NCI-H2196 (cell line): ENCODE measurements around the gene TSPY9.
"Not testable (repeated sequence)": the region's sequence is repeated elsewhere in the genome, so short reads cannot be mapped to it uniquely, and the experiment has no call there.

ENCODE experiments used
- DNase-seq: peaks from one replicate; lab custom pipeline; 2025; ENCODE audit not compliant: unreplicated experiment; lab: John Stamatoyannopoulos, UW

TSPY9 gene, protein sequence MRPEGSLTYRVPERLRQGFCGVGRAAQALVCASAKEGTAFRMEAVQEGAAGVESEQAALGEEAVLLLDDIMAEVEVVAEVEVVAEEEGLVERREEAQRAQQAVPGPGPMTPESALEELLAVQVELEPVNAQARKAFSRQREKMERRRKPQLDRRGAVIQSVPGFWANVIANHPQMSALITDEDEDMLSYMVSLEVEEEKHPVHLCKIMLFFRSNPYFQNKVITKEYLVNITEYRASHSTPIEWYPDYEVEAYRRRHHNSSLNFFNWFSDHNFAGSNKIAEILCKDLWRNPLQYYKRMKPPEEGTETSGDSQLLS

DNA sequence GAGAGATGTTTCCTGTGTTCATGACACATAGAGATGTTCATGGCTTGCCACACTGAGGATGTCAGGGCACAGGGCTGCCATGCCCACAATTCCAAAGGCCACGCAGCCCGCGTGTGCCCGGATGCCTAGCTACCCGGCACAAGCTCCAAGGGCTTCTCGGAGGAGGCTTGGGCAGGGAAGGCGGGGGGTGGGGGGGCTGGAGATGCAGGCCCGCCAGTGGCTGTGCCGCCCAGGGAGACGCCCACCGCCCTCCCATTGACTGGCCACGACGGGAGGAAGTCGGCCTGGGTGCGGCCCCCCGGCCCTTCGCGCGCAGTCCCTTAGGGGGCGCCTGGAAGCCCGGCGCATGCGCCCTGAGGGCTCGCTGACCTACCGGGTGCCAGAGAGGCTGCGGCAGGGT, at the start of gene TSPY9:
Gene TSPY9 (plus strand): TSS at position 301 of the 400 bp plus-strand sequence. CDS start 46 bp downstream, at position 347.
- not testable (repeated sequence) for DNase-seq

DNA sequence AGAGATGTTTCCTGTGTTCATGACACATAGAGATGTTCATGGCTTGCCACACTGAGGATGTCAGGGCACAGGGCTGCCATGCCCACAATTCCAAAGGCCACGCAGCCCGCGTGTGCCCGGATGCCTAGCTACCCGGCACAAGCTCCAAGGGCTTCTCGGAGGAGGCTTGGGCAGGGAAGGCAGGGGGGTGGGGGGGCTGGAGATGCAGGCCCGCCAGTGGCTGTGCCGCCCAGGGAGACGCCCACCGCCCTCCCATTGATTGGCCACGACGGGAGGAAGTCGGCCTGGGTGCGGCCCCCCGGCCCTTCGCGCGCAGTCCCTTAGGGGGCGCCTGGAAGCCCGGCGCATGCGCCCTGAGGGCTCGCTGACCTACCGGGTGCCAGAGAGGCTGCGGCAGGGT, 20.4 kb upstream of the TSPY9 start, which contains the start of gene TSPY1:
Gene TSPY1 (plus strand): TSS at position 301 of the 400 bp plus-strand sequence. CDS start 46 bp downstream, at position 347.
- DNase-seq: not testable (repeated sequence)

DNA sequence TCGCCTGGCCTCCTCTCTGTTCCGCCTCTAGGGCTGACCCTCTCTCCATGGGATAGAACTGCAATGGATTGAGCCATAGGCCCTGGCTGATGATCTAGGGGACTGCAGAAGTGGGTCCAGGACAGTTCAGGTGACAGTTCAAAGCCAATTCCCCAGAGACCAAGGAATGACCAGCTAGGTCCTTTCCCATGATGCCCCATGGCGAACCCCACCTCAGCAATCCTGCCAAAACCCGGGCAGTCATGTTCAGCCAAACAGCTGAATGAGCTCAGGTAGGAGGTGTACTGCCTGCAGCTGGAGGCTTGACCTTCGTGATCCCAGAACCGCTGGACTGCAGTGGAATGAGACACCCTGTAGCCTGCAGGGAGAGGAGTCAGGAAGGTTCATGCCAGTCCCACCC, 17.3 kb downstream of the TSPY9 start:
- not testable (repeated sequence) for DNase-seq

DNA sequence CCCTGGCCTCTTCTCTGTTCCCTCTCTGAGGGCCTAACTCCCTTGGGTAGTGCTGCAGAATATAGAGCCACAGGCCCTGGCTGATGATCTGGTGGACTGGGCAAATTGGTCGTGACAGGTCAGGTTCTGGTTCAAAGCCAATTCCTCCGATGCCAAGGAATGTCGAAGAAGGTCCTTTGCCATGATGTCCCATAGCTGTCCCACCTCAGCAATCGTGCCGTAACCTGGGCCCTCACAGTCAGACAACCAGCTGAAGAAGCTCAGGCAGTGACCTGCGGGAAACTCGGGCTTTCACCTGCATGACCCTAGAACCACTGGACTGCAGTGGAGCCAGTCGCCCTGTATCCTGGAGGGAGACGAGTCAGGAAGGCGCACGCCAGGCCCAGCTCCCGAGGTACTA, 29.2 kb downstream of the TSPY9 start:
- DNase-seq: not testable (repeated sequence)

DNA sequence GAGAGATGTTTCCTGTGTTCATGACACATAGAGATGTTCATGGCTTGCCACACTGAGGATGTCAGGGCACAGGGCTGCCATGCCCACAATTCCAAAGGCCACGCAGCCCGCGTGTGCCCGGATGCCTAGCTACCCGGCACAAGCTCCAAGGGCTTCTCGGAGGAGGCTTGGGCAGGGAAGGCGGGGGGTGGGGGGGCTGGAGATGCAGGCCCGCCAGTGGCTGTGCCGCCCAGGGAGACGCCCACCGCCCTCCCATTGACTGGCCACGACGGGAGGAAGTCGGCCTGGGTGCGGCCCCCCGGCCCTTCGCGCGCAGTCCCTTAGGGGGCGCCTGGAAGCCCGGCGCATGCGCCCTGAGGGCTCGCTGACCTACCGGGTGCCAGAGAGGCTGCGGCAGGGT, 40.5 kb downstream of the TSPY9 start, which contains the start of gene TSPY10:
Gene TSPY10 (plus strand): TSS at position 301 of the 400 bp plus-strand sequence. CDS start 46 bp downstream, at position 347.
- not testable (repeated sequence) for DNase-seq
